Left lung (tissue), 10 donors: ENCODE data around the gene GMDS. TPM values are rescaled to one million over a fixed set of nuclear protein-coding genes. Genes with fewer than 3 reads are reported as not detected.

Experiments
- ATAC-seq: fragments of 200-7000 bp; cut with Tn5 transposase; one replicate; pipeline ENCODE4 v1.9.1; 2020; ENCODE audit warnings: moderate library complexity
- DNase-seq, 4 donors: peaks; one replicate each; pipeline ENCODE4 v3.0.0-alpha.2; 2013 to 2020
- H3K27ac ChIP-seq, 2 donors: fragments of 200-600 bp; sonication (generic) in 1 of 2; one replicate each; pipeline versions ENCODE4 v1.5.0 to v1.8.0; 2020 to 2021
- H3K27me3 ChIP-seq, 2 donors: fragments of 200-600 bp; sonication (generic) in 1 of 2; one replicate each; pipeline versions ENCODE4 v1.5.0 to v1.8.0; 2020 to 2021
- H3K36me3 ChIP-seq, 2 donors: fragments of 200-600 bp; sonication (generic) in 1 of 2; one replicate each; pipeline versions ENCODE4 v1.5.0 to v1.8.0; 2020 to 2021
- H3K4me1 ChIP-seq, 2 donors: fragments of 200-600 bp; one replicate each; pipeline ENCODE4 v1.8.0; 2021
- H3K4me3 ChIP-seq, 2 donors: fragments of 200-600 bp; sonication (generic) in 1 of 2; one replicate each; pipeline versions ENCODE4 v1.5.0 to v1.8.0; 2020 to 2021; ENCODE audit warnings: mild to moderate bottlenecking in 1 of 2
- H3K9me3 ChIP-seq, 2 donors: fragments of 200-600 bp; sonication (generic) in 1 of 2; one replicate each; pipeline versions ENCODE4 v1.5.0 to v1.8.0; 2020 to 2021
- intact Hi-C, 2 donors: fragments of 100-400 bp; cut with DNase I; formaldehyde crosslinking; loops; one replicate each; pipeline versions ENCODE4 v1.11.2 to v1.14.2; 2022
- polyA plus RNA-seq, 6 donors: library from polyadenylated mRNA; unstranded; fragments of 120-200 nt; gene quantifications; one replicate each; pipeline ENCODE4 v1.2.1, GENCODE V29; 2013; ENCODE audit not compliant: insufficient read length in 6 of 6
- total RNA-seq, 2 donors: library from RNA; stranded (reverse); fragmentation: NEBNext Ultra II Directional; extraction: Animal tissue kit (Norgen Biotek cat#: 25700); gene quantifications; one replicate each; pipeline ENCODE4 v1.2.1, GENCODE V29; 2021
- TF ChIP-seq, protein P1 (sequence below), 2 donors: fragments of 200-600 bp; sonication (generic) in 1 of 2; IDR thresholded peaks; one replicate each; pipeline versions ENCODE4 v1.5.0 to v1.8.0; 2021; ENCODE audit warnings: antibody characterized with exemption in 2 of 2
- donor health status: DM: no; HTN: yes; CAD: no.
- donor health status: DM: no; HTN: no; CAD: no.

The GMDS gene
- total and polyA plus RNA-seq, 8 donors, result 16.5 to 25.4 (median 21.2) TPM

DNA sequence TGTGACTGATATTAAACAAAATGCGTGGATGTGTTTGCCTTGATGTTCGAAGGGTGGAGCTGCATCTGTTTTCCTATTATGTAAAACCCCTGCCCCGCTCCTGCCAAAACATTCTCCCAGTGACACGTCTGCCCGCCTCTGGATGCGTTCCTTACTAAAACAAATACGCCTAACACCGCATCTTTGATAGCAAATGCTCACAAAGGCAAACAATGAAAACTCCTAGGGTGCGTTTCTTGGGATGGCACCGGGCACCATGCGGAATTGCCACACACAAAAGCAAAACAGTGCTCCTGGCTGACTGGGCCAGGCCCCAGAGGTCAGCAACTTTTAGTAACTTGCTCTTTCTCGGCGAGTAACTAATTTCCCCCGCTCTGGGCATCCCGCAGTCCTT is 644.6 kb downstream of the GMDS start:
- TF ChIP-seq, protein P1, sequence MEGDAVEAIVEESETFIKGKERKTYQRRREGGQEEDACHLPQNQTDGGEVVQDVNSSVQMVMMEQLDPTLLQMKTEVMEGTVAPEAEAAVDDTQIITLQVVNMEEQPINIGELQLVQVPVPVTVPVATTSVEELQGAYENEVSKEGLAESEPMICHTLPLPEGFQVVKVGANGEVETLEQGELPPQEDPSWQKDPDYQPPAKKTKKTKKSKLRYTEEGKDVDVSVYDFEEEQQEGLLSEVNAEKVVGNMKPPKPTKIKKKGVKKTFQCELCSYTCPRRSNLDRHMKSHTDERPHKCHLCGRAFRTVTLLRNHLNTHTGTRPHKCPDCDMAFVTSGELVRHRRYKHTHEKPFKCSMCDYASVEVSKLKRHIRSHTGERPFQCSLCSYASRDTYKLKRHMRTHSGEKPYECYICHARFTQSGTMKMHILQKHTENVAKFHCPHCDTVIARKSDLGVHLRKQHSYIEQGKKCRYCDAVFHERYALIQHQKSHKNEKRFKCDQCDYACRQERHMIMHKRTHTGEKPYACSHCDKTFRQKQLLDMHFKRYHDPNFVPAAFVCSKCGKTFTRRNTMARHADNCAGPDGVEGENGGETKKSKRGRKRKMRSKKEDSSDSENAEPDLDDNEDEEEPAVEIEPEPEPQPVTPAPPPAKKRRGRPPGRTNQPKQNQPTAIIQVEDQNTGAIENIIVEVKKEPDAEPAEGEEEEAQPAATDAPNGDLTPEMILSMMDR (IDR thresholded peaks at IDR 0.05), result no peak
- intact Hi-C loops, result loop anchor here in 1 of 2 donors (10.0 kb wide), 4 partner anchors 84 to 844 kb away; no protein-coding TSS in a partner anchor
- Histone ChIP-seq H3K4me3 (no peak overlapping the region), H3K36me3 (no peaks in the 10 kb centered on the region), H3K4me1 (peaks cover 8 to 23% of the 10 kb centered on the region in 2 donors), H3K9me3 (no peaks in the 10 kb centered on the region), H3K27me3 (peaks cover 54 to 96% of the 10 kb centered on the region in 2 donors), H3K27ac (no peak overlapping the region)
- ATAC-seq (no peak), DNase-seq (no peak)

DNA sequence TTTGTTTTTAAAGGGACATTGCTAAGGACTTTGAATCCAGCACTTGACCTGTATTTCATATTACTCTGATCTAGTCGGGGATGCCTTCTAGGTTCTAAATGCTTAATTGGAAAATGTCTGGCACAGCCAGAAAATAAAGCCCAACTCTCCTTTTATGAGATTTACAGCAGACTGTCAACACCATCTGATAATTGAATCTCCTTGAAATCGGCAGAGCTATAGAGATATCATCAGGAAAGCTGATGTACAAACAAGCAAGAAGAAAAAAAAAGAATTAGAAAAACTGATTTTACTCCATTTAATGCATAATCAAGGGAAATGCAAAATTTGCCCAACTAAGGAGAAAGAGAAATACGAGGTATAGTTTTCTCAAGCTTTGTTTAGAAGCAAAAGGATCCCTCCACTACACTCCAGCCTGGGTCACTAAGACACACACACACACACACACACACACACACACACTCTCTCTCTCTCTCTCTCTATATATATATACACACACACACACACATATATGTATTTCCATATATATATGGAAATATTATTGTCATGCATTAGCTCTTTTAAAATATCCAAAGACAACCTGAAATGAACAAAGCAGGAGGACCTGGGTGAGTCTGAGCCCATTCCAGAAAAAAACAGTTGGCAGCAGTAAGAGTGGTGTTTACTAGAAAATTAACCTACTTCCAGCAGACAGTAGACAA is 645.2 kb downstream of the GMDS start:
- TF ChIP-seq, protein P1 (IDR thresholded peaks at IDR 0.05), result no peak
- ATAC-seq, result no peak
- peaks cover 53 to 96% of the 10 kb centered on the region in 2 donors for H3K27me3 ChIP-seq

GRCh38 chr6:1599469-1599868 is 645.9 kb downstream of the GMDS start:
- H3K36me3 ChIP-seq, result no peaks in the 10 kb centered on the region
- H3K4me3 ChIP-seq, result no peak overlapping the region
- H3K27me3 ChIP-seq, result peaks cover 51 to 96% of the 10 kb centered on the region in 2 donors
- H3K27ac ChIP-seq, result no peak overlapping the region
- no peaks in the 10 kb centered on the region for H3K9me3 ChIP-seq
- ATAC-seq, result no peak
- intact Hi-C loops, result loop anchor here (10.0 kb wide), 3 partner anchors 755 to 1145 kb away; no protein-coding TSS in a partner anchor
- DNase-seq, result no peak
- H3K4me1 ChIP-seq, result peaks cover 4 to 12% of the 10 kb centered on the region in 2 donors
- TF ChIP-seq, protein P1 (IDR thresholded peaks at IDR 0.05), result no peak

More for the DNA sequence above, 645.2 kb downstream of the GMDS start:
- Histone ChIP-seq H3K4me3 (no peak overlapping the region), H3K4me1 (peaks cover 8 to 20% of the 10 kb centered on the region in 2 donors), H3K36me3 (no peaks in the 10 kb centered on the region), H3K27ac (no peak overlapping the region), H3K9me3 (no peaks in the 10 kb centered on the region)
- intact Hi-C loops, result loop anchor here in 1 of 2 donors (10.0 kb wide), 4 partner anchors 85 to 845 kb away; no protein-coding TSS in a partner anchor
- no peak for DNase-seq

DNA sequence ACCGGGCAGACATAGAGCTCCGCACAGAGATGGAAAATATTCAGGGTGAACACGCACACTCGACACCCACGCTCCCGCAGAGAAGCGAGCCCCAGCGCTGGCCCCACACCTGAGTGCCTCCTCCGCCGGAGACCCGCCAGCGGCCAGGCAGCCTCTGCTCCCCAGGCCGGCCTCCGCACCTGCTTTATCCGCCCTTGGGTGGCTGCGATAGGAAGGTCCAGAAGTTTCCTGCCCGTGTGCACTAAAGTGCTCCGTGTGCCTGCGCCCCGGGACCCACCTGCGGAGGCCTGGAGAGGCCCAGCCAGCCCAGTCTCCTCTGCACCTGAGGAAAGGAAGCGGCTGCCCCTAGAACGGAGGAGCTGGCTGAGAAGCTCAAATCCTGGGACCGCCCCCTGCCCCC is 646.5 kb downstream of the GMDS start:
- H3K27ac ChIP-seq, result no peak overlapping the region
- H3K4me1 ChIP-seq, result peaks cover 0 to 6% of the 10 kb centered on the region in 2 donors
- intact Hi-C loops, result loop anchor here (10.0 kb wide), 3 partner anchors 756 to 1146 kb away; no protein-coding TSS in a partner anchor
- no peak for ATAC-seq
- peak in 1 of 4 donors; percentile 78 for DNase-seq
- H3K27me3 ChIP-seq, result peaks cover 47 to 96% of the 10 kb centered on the region in 2 donors
- H3K36me3 ChIP-seq, result no peaks in the 10 kb centered on the region
- H3K4me3 ChIP-seq, result no peak overlapping the region
- TF ChIP-seq, protein P1 (IDR thresholded peaks at IDR 0.05), result no peak
- H3K9me3 ChIP-seq, result no peaks in the 10 kb centered on the region

DNA sequence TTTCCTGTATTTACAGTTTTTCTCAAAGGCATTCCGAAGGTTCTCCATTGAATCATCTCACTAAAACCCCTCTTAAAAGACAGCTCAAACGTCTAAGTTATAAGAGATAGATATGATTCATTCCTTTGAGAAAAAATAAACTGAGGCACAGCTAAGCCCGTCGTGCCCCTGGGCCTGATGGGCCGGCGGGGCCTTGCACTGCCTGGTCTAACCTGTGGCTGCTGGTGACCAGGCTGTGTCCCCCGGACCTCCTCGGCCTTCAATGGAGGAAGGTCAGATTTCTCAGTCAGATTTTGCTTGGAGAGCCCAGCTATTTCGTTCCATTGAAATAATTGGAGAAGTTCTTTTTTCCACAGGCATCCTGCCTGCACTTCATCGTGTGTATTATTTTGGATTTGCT is 647.0 kb downstream of the GMDS start:
- Histone ChIP-seq H3K4me1 (peaks cover 0 to 5% of the 10 kb centered on the region in 2 donors), H3K27ac (no peak overlapping the region), H3K4me3 (no peak overlapping the region), H3K36me3 (no peaks in the 10 kb centered on the region), H3K27me3 (peaks cover 43 to 96% of the 10 kb centered on the region in 2 donors), H3K9me3 (no peaks in the 10 kb centered on the region)
- TF ChIP-seq, protein P1 (IDR thresholded peaks at IDR 0.05), result no peak
- no peak for DNase-seq
- ATAC-seq, result no peak
- intact Hi-C loops, result loop anchor here (10.0 kb wide), 3 partner anchors 756 to 1146 kb away; no protein-coding TSS in a partner anchor
